Stimulated activated CD8-positive, alpha-beta memory T cell treated with anti-CD3 and anti-CD28 coated beads, Interleukin-7, amount 100 ng/mL, for 48 hours (primary cell): ENCODE results near the gene SCAF1.

Source experiments
- DNase-seq, 2 donors: peaks; one replicate each; pipeline ENCODE4 v3.0.0-alpha.2; 2020; ENCODE audit warnings: low read depth in 1 of 2; ENCODE audit errors: extremely low read depth in 1 of 2

Gene SCAF1

GRCh38 chr19:49684983-49685553, 43.1 kb downstream of the SCAF1 start:
- DNase-seq = no peak

DNA sequence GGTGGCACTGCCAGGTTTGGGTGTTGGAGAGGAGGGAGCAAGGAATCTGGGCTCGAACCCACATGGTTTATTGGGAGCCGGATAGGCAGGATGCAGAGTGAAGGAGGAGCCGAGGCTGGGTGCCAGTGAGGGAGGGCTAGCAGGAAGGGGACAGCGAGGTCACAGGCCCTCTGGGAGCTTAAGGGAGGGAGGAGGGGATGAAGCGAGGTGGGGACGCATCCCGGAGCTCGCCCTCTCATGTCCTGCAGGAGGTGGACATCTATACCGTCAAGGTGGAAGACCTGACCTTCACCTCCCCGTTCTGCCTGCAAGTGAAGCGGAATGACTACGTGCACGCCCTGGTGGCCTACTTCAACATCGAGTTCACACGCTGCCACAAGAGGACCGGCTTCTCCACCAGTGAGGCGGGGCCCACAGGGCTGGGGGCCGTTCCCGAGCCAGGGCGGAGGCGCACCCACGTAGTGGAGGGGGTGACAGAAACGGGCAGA, 43.9 kb downstream of the SCAF1 start:
- no peak for DNase-seq

DNA sequence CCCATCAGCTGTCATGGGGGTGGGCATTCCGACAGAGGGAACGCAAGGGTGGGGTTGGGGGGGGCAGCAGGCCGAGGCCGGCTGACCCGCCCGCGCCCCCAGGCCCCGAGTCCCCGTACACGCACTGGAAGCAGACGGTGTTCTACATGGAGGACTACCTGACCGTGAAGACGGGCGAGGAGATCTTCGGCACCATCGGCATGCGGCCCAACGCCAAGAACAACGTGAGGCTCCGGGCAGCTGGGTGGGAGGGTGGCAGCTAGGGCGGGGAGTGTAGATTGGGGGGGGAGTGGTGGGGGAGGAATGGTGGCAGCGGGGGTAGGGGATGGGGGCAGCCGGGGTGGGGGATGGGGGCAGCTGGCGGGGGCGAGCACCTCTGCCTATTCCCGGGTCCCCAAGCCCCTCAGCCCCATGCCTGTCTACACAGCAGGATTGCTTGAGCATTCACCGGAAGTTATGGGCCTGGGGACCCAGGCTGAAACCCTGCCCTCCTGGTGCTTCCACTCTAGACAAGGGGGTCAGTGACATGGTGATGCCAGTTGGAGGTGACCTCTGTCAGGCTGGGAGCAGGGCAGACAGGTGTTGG, 44.6 kb downstream of the SCAF1 start:
- DNase-seq = no peak

GRCh38 chr19:49687150-49687549, 45.1 kb downstream of the SCAF1 start:
- DNase-seq = no peak

DNA sequence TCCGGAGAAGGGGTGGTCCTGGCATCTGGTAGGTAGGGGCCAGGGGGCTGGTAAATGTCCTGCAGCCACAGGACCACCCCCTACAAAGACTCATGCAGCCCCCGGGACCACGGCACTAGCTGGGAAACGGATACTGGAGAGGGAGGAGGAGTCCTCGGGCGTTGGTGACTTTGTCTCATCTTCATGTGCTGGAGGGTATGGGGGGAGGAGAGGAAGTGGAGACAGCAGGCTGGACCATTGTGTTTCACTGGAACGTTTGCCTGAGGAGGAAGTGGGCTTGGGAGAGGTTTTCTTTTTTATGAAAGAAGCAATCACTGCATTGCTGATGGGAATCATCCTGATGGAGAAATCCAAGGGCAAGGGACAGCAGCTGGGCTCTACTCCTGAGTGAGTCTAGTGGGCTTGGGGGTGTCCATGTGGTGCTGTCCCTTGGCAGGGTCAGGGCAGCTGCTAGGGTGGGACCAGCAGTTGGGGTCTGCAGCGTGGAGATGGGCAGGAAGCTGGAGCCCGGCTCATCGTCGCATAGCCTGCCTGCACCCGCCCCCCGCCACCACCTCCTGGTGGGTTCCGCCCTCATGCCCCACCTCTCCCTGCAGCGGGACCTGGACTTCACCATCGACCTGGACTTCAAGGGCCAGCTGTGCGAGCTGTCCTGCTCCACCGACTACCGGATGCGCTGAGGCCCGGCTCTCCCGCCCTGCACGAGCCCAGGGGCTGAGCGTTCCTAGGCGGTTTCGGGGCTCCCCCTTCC, 45.7 kb downstream of the SCAF1 start:
- DNase-seq = no peak

GRCh38 chr19:49688531-49689132, 46.6 kb downstream of the SCAF1 start:
- DNase-seq = no peak

DNA sequence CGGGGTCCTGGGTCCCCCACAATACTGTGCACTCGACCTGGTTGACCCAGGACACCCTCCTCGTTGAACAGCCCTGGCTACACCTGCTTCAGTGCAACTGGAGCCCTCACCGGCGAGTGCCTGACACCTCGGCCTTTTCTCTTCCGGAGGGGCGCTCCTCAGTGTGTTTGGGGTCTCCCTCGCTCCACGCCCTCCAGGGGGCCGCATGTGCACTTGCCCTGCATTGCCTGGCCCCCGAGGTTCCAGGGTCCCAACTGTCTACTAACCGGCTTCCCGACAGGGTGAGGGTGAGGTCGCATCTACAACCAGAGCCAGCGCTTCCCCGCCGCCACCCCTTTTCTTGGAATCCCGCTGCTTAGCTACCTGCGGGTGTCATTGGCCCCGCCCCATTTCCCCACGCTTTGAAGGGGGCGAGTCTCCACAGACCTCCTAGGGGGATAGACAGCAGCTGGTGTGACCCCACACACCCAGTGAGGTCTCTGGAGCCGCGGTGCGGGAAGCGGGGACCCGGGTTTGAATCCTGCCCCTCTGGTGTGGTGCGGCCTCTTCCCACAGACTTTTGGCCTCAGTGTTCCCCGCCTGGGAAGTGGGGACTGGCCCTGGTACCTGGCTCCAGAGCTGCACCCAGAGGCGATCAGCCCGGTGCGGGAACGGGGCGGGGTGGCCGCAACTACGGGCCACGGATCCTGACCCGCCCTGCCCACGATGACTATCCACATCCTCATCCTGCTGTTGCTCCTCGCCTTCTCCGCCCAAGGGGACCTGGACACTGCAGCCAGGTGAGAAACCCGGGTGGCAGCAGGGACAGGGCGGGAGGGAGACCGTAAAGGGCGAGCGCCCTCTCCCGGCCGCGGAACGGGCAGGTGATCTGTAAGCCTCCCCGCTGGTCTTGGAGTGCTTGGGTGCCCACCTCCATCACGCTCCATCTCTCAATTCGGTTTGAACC, 47.4 kb downstream of the SCAF1 start, which contains the start of gene ADM5:
Gene ADM5, plus strand, starts transcription at position 462 of the 946 bp plus-strand sequence. Its CDS starts 244 bp downstream, at position 706.
- no peak for DNase-seq

GRCh38 chr19:49690079-49690655, 48.2 kb downstream of the SCAF1 start:
- DNase-seq = no peak

GRCh38 chr19:49690656-49691242, 48.7 kb downstream of the SCAF1 start, which contains the start of gene CPT1C:
Gene CPT1C (plus strand): TSS chr19:49691116. CDS start chr19:49692253, 1,137 bp downstream.
- DNase-seq = peak in 1 of 2 donors; percentile 41

DNA sequence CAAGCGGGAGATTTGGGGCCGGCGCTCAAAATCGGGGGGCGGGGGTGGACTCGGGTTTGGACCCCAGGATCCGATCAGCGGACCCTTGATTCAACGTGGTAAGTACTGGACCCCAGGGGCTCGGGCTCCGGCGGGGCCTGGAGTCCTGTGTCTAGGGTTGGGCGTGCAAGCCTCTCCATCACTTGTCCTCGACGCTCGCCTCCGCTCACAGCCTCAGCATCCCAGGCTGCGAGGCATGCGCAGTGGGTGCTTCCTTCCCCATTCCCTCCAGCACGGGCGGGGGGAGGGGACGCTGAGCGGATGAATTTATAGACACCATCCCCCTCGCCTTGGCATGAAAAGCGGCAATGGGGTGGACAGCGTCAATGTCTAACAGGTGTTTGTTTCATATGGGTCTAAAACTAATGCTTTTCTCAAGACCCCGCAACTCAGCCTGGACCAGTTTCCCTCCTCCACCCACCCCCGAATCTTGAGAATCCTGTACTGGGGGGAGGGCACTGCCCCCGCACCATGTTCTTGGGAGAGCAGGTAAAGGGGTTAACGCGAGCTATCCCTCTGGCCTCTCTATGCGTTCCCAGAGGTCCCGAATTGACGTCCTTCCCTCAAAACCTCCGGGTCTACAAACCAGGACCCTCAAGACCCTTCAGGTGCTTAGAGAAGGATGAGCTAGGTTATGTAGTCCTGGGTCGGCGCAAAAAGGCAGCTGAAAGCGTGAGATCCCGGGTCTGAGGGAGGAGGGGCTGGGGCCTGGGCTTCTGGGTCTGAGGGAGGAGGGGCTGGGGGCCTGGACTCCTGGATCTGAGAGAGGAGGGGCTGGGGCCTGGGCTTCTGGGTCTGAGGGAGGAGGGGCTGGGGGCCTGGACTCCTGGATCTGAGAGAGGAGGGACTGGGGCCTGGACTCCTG, 49.5 kb downstream of the SCAF1 start:
- no peak for DNase-seq

DNA sequence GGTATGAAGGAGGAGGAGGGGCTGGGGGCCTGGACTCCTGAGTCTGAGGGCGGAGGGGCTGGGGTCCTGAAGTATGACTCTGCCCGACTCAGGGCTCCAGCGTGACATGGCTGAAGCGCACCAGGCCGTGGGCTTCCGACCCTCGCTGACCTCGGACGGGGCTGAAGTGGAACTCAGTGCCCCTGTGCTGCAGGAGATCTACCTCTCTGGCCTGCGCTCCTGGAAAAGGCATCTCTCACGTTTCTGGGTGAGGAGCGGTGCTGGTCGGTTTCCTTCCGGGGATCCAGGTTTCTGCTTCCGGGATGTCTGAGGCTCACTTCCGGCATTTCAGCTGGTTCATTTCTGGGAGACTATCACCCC, 50.1 kb downstream of the SCAF1 start:
- DNase-seq = no peak

- no peak for DNase-seq
Measured at GRCh38 chr19:49696115-49696514, 54.1 kb downstream of the SCAF1 start.

DNA sequence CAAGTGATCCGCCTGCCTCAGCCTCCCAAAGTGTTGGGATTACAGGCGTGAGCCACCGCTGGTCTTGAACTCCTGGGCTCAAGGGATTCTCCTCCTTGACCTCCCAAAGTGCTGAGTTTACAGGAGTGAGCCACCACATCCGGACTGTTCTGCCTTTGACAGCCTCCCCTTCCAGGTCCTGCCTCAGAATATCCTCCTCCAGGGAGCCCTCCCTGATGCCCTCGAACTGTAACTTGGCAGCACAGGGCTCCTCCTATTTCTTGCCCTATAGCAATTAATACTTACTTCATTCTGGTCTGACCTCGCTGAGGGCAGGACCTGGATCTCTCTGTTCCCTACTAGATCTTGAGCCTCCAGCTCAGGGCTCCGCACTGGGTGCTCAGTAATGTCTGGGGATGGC, 54.9 kb downstream of the SCAF1 start:
- no peak for DNase-seq

DNA sequence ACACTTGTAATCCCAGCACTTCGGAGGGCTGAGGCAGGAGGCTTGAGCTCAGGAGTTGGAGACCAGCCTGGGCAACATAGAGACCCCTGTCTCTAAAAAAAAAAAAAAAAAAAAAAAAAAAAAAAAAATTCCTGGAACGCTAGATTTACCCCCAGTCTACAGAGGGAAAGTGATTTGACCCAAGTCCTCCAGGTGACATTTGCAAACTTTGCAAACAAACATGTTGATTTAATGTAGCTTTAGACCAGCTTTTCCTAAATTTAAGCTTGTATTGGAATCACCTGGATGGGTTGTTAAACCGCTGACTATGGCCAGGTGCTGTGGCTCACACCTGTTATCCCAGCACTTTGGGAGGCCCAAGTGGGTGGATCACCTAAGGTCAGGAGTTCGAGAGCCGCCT, 57.4 kb downstream of the SCAF1 start:
- no peak for DNase-seq

DNA sequence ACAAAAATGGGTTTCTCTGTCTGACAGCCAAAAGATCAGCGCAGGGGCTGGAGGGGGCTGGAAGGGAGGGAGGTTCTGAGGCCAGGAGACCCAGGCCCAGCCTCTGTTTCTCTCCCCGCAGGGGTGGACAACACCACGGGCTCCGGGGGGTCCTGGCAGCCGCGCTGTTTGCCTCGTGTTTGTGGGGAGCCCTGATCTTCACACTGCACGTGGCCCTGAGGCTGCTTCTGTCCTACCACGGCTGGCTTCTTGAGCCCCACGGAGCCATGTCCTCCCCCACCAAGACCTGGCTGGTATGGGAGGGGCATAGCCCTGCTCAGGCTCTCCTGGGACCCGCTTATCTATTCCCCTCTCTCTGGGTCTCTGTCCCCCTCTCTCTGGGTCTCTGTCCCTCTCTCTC, 58.6 kb downstream of the SCAF1 start:
- DNase-seq = no peak

GRCh38 chr19:49701271-49701786, 59.3 kb downstream of the SCAF1 start:
- no peak for DNase-seq

- no peak for DNase-seq
Measured at GRCh38 chr19:49704888-49705642, 63.1 kb downstream of the SCAF1 start.

DNA sequence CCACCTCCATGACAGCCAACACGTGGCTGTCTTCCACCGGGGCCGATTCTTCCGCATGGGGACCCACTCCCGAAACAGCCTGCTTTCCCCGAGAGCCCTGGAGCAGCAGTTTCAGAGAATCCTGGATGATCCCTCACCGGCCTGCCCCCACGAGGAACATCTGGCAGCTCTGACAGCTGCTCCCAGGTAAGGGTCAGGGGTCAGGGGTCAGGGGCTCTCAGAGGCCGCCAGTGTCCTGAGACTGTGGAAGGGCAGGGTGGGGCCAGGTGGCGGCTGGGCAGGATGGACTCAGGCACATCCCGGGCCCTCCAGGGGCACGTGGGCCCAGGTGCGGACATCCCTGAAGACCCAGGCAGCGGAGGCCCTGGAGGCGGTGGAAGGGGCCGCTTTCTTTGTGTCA, 63.9 kb downstream of the SCAF1 start:
- no peak for DNase-seq
